ENCODE measurements around the gene UCP3.

UCP3 gene

DNA sequence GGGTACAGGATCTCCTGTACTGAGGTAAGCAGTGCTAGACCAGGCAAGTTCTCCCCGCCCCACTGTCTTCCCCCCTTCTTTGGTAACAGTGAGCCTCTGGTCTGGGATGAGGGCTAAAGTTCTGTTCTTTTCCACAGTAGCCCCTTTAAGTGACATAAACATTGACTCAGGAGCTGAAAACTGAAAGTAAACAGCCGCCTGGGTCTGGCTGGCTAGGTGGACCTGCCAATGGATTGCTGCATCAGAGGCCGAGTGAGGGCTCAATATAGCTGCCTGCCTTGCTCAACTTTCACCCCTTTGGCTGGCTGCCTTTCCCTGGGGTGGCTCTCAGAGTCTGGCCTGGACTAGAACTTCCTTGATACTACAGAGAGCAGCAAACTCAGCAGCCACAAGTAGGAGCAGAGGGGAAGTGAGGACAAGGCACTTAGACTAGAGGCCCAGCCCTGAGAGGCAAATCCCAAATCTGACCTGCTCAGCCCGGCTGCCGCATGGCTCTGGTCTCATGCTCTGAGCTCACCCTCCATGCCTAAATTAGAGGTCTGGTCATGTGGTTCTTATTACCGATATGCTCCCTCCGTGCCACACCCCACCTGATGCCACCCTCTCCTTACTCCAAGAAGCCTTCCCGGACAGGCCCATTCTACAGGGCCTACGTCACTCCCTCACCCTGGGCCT, 9.6 kb upstream of the UCP3 start:
- DNase-seq (ENCODE audit: insufficient read length, low spot score) = no peak
- no peak for FAIRE-seq

GRCh38 chr11:74017631-74018030, 8.7 kb upstream of the UCP3 start:
- no peak for DNase-seq (ENCODE audit: insufficient read length, low spot score)
- no peak for FAIRE-seq

DNA sequence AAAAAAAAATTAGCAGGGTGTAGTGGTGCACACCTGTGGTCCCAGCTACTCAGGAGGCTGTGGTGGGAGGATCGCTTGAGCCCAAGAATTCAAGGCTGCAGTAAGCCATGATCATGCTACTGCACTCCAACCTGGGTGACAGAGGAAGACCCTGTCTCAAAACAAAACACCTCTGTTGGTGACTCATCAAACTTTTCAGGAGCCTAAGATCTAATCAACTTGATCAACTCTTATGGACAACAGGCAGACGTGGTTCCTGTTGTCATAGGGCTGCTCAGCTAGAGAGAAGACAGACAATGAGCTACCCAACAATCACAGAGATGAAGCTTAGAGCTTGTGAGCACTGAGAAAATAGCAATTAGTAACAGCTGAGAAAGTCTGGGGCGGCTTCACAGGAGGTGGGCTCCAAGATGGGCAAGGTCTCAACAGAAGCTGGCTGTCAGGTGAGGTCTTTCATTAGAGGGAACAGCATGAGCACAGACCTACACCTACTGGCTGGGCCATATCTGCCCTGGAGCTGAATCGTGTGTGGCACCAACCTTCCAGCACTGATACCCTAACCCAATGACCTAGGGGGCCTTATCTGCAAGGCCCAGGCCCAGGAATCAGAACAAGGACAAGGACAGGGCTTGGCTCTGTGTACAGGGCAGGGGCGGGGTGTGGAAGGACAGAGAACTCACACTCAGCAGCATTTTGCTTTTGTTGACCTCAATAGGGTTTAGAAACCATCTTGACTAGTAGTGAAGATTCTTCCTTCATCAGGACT, 7.2 kb upstream of the UCP3 start:
- no peak for DNase-seq (ENCODE audit: insufficient read length, low spot score)
- no peak for FAIRE-seq

DNA sequence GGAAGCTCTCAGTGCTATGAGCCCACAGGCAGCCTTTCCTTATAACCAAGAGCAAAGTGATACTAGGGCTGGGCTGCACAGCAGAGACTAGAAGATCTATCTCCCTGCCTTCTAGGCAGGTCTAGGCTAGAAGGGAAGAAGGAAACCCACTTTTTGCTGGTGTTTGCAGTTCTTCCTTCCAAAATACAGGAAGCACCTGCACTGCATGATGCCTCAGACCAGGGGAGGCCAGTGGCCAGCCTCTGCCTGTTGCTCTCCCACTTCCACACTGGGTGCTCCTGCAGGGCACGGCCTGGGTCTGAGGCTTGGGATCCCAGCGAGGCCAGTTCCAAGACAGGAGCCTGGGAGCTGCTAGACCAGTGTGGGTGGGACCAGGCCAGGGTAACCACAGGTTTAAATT, 6.0 kb upstream of the UCP3 start:
- FAIRE-seq = no peak
- no peak for DNase-seq (ENCODE audit: insufficient read length, low spot score)

- no peak for DNase-seq (ENCODE audit: insufficient read length, low spot score)
- FAIRE-seq = no peak
These were observed 4.3 kb upstream of the UCP3 start for GRCh38 chr11:74013141-74013540.

DNA sequence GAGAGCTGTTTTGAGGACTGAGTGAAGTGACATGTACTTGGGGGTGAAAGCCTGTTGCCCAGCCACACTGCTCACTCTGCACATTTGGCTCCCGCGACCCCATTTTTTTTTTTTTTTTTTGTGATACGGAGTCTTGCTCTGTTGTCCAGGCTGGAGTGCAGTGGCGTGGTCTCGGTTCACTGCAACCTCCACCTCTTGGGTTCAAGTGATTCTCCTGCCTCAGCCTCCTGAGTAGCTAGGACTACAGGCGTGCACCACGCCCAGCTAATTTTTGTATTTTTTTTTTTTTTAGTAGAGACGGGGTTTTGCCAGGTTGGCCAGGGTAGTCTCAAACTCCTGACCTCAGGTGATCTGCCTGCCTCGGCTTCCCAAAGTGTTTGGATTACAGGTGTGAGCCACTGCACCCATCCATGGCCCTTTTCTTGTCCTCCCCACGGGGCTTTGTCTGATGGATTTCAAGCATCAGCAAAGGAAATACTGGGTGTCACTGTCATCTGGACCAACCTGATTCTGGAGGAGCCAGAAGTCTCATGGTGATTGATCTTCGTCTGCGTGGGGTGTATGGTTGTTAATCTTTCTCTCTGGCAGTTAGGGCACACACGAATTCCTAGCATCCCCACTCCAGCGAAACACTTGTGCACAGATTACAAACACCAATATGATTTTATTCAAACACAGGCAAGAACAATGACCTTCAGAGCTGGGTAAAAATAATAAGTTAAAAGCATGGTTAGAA, 3.4 kb upstream of the UCP3 start:
- FAIRE-seq (no peak), DNase-seq (ENCODE audit: insufficient read length, low spot score) (no peak)

DNA sequence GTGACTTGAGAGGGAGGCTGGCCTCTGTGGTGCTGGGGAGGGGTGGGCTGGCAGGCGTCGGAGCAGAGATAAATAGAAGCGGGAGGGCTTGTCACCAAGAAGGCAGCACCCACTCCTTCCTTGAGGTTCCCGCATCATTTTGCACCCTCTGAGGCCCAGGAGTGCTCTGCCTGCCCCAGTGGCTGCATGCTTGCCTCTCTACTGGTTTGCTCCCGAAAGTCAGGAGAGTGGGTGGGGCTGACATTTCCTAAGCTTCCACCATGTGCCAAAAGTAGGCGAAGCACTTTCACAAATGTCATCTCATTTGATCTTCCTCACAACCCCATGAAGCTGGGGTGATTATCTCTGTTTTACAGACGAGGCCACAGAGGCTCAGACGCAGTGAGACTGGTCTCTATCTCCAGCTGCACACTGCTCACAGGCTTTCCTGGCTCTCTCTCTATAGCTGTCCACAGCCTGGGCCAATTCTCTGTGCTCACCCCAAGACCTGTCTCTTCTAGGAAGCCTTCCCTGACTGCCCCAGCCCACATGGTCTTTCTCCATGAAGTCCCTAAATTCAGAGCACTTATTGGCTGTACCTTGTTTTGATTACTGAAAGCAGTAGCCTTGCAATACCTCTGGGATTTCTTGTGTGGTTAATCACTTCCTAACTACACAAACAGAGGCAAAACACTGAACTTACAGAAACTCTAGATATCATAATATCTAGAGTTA, 2.6 kb upstream of the UCP3 start:
- DNase-seq (ENCODE audit: insufficient read length, low spot score) = no peak
- FAIRE-seq = no peak

DNA sequence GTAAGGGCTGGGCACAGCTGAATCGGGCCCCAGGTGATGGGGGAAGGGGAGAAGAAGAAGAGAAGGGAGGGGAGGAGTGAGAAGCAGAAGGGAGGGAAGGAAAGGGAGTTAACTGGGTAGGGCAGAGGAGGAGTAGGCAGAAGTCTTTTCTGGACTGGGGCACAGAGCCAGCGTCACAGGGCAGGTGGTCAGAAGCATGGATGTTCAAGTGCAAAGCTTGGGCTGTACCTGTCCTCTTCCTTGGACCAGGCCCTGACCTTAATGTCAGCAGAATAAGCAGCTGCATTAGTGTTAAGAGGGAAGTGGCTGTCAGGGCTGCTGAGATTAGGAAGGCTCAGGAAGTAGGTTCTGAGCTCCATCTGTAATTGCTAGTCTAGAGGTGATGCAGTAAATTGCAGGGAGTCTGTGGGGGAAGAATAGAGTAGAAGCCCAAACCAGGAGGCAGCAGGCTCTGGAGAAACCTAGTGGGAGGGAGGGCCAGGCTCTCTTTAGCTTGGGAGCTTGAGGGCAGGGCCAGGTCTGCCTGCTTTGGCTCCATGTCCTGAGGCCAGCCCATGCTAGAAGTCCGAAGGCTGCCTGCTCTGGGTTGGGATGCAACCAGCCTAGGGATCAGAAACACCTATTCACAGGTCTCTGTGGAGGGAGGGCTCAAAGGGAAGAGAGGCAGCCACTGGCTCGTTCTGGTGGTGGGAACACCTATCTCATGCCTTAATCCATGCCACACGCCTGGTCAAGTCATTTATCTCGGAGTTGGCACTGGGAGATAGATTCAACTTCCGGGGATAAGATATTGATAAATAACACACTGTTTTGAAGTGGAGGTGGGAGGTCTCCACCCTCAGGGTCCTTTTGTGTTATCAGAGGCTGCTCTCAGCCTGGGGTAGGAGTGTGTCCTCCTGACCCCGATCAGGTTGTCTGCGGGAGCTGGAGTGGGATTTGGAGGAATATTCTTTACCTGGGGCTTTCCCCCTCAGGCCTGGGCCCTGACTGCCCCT, 1.7 kb upstream of the UCP3 start:
- DNase-seq (ENCODE audit: insufficient read length, low spot score) (no peak), FAIRE-seq (no peak)

DNA sequence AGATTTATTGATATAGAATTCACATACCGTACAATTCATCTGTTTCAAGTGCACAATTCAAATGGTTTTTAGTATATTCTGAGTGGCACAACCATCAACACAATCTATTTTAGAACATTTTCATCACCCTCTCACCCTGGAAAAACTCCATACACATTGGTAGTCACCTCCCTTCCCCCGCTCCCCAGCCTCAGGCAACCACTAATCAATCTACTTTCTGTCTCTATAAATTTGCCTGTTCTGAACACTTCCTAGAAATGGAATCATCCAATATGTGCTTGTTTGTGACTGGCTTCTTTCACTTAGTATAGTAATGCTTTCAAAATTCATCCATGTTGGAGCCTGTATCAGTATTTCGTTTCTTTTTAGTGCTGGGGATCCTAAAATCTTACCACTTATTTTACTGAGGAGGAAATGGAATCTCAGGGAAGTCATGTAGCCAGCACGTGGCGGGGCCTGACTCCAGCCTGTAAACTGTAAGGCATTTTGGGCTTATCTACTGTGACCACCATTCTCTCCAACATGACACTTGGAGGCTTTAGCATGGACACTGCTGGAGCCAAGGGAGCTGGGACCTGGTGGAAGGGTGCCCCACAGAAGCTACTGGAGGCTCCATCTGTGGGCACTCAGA, 905 bp upstream of the UCP3 start:
- FAIRE-seq = no peak

GRCh38 chr11:74009230-74009547, 304 bp upstream of the UCP3 start:
- FAIRE-seq = no peak
- DNase-seq (ENCODE audit: insufficient read length, low spot score) = no peak

More for the DNA sequence above, 905 bp upstream of the UCP3 start:
- DNase-seq (ENCODE audit: insufficient read length, low spot score) = no peak

DNA sequence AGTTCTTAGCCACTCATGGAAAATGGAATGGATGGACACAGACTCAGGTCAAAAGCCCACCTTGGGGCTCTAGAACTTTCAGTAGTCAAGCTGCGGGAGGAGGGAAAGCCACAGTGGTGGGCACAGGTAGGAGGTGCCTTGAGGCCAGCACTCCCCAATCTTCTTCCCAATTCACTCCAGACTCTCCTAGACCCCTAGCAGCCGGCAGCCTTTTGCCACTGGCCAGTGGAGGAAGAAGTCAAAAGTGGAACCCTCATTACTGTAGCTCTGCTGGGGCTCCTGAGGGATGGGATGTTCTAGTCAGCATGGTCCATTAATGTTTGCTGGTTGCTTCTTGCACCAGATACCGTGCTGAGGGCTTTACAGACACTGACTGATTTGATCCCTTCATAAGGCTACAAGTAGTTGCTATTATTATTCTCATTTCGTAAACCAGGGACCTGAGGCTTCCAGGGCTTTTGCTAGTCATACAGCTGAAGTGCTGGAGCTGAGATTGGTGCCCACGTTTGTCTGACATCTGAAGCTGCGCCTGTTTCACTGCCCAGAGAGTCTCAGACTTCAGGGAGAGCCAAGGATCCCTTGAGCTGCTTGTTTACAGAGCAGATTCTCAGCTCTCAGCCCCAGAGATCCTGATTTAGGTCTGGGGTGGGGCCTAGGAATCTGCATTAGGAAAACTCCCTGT, 1.1 kb downstream of the UCP3 start:
- FAIRE-seq (no peak), DNase-seq (ENCODE audit: insufficient read length, low spot score) (no peak)

DNA sequence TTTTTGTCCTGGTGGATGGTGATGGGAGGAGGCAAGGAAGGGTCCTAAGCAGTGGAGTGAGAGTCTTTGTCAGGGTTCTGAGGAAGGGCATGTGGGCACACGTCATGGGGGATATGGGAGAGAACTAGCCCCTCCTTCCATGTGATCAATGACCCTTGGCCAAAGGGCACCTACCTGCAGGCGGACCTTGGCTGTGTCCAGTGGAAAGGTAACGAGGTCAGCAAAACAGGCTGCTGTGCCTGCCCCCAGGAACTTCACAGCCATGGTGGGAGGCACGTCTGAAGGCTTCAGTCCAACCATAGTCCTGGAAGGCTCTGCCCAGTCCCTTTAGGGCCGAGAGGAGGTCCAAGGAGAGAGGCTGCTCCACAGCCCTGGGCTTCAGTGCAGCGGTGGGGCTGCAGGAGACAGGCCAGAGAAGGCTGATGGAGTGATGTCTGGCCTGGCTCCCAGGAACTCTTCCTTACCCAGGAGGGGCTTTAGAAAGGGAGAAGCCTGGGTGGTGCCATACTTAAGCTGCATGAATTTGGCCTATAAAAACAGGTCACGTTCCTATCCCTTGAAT, 2.1 kb downstream of the UCP3 start:
- DNase-seq (ENCODE audit: insufficient read length, low spot score) = no peak
- FAIRE-seq = no peak

GRCh38 chr11:74005721-74006517, 3.0 kb downstream of the UCP3 start:
- FAIRE-seq (no peak), DNase-seq (ENCODE audit: insufficient read length, low spot score) (no peak)

DNA sequence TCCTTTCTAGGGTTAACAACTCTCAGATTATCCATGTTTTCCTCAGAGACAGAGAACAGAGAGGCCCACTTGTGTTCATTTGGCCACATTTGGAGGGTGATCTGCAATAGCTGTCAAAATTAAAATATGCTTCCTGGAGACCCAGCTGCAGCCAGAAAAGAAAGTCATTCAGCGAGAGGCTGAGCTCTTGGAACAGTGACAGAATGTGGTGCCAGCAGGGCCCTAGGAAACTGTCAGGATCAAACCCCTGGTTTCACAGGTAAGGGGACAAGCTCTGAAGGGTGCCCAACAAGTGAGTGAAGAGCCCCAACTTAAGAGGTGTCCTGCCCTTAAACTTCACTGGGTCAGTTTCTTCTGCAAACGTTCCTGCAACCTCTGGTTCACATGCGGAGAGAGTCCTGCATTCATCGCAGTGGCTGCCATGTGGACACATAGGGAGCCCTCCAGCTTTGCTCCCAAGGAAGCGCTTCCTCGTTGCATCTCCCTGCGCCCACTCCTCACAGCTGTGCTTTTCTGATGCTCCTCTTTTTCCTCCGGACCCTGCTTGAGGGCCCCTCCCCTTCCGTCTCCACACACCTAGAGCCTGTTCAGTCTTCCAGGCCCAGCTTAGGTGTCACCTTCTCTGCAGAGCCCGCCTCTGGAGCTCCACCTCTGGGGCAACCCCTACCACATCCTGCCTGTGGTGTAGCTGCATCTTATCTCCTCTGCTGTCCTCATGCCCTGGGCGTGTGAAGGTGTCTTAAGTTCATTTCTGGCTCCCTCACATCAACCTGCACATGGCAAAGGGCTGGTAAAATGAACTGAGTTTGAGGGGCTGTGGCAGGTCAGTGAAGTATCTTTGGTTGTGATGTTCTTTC, 3.9 kb downstream of the UCP3 start:
- FAIRE-seq = no peak
- no peak for DNase-seq (ENCODE audit: insufficient read length, low spot score)

DNA sequence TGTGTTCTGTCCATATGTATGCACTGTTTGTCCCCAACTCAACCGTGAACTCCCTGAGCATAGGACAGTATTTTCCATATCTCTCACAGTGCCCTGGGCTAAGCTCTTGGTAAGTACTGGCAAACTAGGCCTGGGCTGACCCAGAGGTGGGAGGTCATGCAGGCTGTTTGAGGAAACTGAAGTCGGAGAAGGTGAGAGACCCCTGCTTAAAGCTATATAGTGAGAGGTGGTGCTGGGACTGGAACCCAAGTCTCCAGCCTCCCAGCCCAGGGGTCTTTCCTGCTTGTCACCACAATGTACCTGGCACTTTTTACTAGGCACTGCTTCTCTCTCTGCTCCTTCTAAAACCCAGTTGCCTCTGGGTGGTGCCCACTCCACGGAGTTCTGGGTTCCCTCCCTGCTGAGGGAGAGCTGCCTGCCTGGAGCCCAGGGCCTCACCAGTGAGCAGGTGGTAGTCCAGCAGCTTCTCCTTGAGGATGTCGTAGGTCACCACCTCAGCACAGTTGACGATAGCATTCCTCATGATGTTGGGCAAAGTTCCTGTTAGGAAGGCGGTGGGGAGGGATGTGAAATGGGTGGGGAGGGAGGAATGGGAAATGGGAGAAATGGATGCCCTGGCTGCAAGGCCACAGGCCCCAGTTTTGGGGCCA, 4.7 kb downstream of the UCP3 start:
- DNase-seq (ENCODE audit: insufficient read length, low spot score) (no peak), FAIRE-seq (no peak)

- no peak for FAIRE-seq
- DNase-seq (ENCODE audit: insufficient read length, low spot score) = no peak
These were observed 6.1 kb downstream of the UCP3 start for GRCh38 chr11:74002832-74003231.
